Stimulated activated CD8-positive, alpha-beta memory T cell treated with anti-CD3 and anti-CD28 coated beads, Interleukin-7, amount 100 ng/mL, for 1 hour (primary cell): Measurements from ENCODE around the gene PDK4.

ENCODE experiments used
- DNase-seq, 2 donors: peaks; one replicate each; pipeline ENCODE4 v3.0.0-alpha.2; 2020; ENCODE audit warnings: low read depth in 2 of 2

Gene PDK4

DNA sequence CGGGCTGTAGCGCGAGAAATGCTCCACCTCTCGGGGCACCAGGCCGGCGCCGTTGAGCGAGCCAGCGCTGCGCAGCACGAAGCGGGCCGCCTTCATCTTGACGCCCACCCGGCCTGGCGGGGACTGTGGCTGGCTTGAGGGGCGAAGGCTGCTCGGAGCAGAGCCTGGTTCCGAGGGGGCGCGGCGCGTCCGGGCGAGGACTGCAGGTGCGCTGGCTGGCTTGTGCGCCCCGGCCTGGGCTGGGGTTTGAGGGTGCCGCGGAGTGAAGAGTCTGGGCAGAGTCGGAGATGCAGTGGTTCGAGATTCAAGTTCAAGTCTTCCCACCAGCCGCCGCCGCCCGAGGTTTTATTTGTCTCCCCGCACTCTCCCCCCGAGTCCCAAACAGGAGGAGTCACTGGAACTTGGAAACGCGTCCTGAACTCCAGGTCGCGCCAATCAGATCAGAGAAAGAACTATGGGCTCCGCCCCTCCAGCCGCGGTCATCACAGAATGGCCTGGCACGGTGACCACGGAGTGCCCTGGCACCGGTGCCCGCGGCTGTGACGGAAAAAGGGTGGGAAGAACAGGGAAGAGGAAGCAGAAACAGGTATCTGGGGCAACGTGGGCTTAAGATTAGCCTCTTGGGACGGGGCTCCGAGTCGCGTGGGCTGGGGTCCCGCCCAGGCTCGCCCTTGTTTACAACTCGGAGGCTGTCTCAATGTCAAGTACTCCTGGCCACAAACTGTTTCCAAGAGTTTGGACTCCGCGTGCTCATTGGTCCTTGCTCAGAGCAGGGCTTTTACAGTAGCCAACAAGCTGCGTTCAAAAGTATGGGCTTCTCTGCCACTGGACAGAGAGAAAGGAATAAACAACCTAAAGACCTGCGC lies at the start of gene PDK4:
Gene PDK4, minus strand, starts transcription at position 319 of the 866 bp plus-strand sequence. Its CDS starts 223 bp downstream, at position 96.
- no peak for DNase-seq

DNA sequence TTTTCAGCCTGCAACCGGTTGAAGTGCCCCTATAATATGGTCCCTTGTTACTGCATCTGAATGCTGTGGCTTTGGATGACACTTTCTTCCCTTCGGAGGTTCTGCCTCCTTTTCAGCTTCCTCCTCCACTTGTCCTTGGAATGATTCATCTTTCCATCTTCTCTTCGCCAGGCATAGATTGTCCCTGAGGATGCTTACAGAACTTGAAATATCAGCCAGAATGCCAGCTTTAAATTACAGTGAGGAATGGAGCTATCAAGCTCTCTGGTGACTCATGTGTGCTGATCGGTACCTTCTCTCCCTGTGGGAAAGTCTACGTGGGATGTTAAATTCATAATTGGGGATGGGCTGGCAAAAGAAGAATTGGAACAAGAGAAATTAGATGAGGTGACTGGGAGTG lies 45.9 kb upstream of the PDK4 start:
- DNase-seq = no peak

DNA sequence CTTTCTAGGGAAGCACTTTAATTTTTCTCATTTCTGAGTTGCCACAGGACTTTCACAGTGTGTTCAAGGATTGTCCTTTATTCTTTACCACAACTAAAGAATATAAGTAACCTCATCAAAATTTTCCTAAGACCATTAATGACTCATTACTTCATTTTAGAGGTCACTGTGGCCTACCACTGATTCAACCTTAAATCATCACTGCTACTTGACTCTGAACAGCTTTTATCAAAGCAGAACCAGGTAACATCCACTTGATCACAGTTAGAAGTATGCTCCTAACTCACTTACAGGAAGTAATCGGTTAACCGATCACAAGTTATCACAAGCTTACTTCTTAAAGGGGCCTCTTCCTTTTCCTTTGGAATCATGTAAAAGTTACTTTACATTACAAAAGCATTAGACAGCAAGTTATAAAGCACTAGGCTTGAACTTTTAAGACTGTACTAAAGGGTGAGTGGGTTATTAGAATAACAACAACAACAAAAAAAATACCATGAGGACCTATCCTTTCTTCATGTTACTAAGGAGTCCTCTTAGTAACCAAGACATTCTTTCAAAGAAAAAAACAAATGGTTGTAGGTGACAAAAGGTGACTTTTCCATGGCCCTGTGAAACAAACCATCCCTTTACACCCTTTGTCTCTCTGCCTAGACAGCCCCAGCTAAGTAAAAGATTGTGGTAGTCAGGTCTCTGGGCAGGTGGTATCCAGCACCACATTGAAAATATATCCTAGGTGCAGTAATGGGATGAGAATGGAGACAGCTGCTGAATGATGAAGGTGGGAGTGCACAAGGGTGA lies 40.0 kb upstream of the PDK4 start:
- DNase-seq = no peak

- DNase-seq = no peak
Measured at GRCh38 chr7:95632609-95633008, 36.3 kb upstream of the PDK4 start.

DNA sequence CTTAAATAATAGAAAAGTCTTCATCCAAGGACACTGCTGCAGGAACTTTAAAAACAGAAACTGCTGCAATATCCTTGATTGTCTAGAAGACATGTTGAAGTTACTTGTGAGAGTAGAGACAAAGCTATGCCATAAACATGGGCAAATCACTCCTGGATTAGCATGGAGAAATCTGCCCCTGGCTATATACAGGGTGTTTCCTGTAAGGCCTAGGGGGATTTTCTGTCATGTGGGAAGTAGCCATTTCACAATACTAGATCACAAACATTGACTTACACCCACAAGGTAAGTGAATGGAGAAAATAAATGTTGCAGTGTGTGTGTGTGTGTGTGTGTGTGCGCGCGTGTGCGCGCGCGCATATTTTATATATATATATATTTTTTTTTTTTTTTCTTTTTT lies 35.2 kb upstream of the PDK4 start:
- no peak for DNase-seq

DNA sequence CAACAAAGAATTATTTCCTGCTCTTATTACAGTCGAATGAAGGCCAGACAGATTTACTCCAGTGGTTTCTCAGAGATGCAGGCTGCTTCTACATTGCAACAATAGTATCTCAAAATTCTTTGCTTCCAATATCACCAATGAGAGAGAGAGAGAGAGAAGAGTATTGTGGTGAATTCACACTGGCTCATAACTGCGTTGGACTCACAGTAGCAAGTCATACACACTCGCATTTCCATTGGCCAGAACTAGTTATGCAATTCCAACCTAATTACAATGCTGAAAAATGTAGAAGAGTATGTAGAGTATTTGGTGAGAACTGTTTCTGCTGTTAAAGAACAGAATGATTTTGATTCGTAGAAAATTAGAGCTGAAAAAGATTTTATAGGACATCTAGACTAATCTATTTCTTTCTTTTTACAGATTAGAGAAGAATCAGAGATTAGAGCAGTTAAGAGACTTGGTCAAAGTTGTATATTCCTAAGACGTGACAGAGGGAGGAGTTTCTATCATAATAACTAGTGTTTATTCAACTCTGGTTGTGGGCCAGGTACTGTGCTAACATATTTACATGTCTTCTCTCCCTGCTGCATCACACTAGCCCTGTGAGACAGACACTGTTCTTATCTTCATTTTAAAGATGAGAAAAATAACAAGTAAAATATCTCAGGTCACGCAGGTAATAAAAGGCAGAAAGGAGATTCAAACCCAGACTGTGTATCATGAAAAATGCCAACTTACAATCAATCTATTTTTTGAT lies 34.6 kb upstream of the PDK4 start:
- DNase-seq = no peak

DNA sequence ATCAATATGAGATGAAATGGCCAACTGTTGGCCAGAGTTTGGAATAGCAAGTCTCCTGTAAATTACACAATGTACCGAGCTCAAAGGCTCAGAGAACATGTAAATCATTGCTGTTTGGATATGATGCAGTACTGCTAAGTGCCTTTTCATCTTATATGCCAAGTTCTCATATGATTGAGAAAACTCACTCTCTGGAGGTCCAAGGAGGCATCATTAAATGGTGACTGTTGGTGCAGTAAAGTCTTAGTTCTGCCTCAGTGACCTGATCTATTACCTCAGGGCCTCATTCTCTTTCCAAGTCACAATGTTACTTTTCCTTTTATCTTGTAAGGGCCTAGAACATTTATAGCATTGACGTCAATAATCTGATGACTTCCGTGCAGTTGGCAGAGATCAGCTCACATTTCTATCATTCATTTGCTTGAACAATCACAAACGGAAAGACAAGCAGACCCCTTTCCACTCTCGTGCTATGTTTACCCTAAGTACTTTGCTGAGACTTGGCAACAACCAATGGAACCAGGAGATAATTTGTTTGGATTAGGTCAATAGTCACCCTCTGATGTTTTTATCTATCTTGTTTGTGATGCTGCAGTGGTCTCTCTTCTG lies 32.6 kb upstream of the PDK4 start:
- DNase-seq = no peak

GRCh38 chr7:95623788-95624187 lies 27.5 kb upstream of the PDK4 start:
- no peak for DNase-seq

DNA sequence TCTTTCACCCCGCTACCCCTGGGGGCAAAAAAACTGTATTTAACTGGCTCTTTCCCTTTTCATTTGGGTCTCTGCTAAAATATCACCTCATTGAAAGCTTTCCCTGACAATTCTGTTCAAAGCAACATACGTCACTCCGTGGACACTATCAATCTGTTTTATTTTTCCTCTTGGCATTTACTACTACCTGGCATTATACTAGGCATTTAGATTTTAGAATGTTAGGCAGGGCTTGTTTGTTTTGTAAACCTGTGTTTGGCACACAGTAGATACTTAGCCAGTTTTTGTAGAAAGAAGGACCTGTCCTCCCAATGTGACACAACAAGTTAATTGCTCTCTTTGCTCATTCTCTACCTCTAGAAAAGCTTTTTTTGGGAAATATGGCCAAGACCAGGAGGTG lies 26.5 kb upstream of the PDK4 start:
- no peak for DNase-seq

GRCh38 chr7:95622001-95622549 lies 25.8 kb upstream of the PDK4 start:
- no peak for DNase-seq

- DNase-seq = no peak
Measured at GRCh38 chr7:95621404-95621803, 25.1 kb upstream of the PDK4 start.

- DNase-seq = no peak
Measured at GRCh38 chr7:95620631-95621030, 24.3 kb upstream of the PDK4 start.

DNA sequence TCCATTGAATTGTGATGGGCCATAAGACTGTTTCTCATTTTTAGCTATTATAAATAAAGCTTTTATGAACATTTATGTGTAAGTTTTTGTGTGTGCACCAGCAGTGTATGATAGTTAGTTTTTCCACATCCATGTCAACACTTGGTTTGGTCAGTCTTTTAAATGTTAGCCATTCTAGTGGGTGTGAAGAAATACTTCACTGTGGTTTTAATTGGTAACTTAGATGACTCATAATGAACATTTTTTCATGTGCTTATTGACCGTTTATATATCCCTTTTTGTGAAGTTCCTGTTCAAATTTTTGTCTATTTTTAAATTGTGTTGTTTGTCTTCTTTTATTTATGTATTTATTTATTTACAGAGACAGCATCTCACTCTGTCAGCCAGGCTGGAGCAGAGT lies 23.6 kb upstream of the PDK4 start:
- no peak for DNase-seq

DNA sequence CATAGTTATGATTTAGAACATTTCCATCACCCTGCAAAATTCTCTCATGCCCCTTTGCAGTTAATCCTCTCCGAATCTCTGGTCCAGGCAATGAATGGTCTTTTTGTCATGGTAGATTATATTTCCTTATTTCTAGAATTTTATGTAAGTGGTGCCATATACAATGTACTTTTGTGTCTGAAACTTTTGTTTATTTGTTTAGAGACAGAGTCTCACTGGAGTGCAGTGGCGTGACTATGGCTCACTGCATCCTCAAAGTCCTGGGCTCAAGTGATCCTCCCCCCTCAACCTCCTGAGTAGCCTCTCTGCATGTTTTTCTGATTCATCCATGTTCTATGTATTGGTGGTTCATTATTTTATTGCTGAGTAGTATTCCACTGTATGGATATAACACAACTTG lies 23.2 kb upstream of the PDK4 start:
- DNase-seq = no peak

- no peak for DNase-seq
Measured at GRCh38 chr7:95614442-95614940, 18.2 kb upstream of the PDK4 start.

DNA sequence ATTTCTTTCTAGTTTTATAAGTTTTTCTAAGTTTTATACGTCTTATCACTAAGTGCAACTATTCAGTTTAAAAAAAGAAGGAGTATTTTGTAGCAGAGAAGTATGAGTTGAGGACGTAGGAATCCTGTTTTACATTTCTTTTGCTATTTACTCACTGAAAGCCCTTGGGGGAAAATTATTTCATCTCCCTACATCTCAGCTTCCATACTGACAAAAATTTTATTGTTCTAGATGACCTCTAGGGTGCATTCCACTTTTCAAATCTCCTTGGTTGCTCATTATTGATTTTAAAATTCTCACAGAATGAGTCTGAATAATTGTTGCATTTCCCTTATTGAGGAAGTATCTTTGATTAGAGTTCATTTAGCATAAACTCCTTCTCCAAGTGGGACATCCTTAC lies 14.9 kb upstream of the PDK4 start:
- no peak for DNase-seq

DNA sequence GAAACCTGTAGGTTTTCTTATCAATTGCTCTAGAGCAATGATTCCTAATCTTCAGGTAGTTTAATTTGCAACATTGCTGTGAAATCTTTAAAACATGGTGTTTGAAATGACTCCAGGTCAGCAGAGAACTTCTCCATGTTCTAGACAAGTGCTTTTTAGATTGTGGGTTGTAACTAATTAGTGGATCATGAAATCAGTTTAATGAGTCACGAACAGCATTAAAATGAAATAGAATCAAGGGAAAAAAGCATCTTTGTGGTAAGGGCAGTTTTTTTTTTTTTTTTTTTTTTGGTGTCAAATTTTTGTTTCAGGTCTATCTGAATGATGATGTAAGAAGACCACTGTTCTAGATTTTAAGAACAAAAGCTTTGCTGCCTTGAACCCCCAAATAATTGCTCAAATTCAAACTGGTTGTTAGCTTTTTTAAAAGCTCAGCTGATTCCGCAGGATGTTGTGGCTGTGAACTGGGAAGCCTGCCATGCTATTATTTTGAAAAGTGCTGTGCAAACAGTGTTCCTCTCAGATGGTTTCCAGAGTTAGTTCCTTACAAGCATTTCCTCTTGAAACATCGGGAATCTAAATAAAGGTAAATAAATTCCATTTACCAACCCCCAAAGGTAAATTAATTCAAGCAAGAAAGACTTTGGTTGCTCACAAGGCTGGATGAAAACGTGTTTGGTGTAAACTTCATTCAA lies 13.1 kb upstream of the PDK4 start:
- no peak for DNase-seq

- no peak for DNase-seq
Measured at GRCh38 chr7:95608359-95609173, 12.2 kb upstream of the PDK4 start.

GRCh38 chr7:95607561-95607960 lies 11.2 kb upstream of the PDK4 start:
- no peak for DNase-seq

GRCh38 chr7:95605275-95605674 lies 9.0 kb upstream of the PDK4 start:
- DNase-seq = no peak
